ENCODE results near the gene TPGS1. TPM values are rescaled to one million over a fixed set of nuclear protein-coding genes. Genes with fewer than 3 reads are reported as not detected.

Gene TPGS1
- total RNA-seq, 3 donors from 2014 or later: 77.7 to 98.9 (median 77.7) TPM

GRCh38 chr19:510606-511100 is 3.4 kb downstream of the TPGS1 start:
- Histone ChIP-seq H3K27ac (peak overlapping the region; percentile 68 to 80), H3K27me3 (no peaks in the 10 kb centered on the region), H3K36me3 (no peaks in the 10 kb centered on the region), H3K4me3 (peak overlapping the region in 2 of 3 donors; percentile 5 to 37), H3K9me3 (no peaks in the 10 kb centered on the region), H3K4me1 (peaks cover 5 to 6% of the 10 kb centered on the region in 2 donors)
- TF ChIP-seq, protein P1, sequence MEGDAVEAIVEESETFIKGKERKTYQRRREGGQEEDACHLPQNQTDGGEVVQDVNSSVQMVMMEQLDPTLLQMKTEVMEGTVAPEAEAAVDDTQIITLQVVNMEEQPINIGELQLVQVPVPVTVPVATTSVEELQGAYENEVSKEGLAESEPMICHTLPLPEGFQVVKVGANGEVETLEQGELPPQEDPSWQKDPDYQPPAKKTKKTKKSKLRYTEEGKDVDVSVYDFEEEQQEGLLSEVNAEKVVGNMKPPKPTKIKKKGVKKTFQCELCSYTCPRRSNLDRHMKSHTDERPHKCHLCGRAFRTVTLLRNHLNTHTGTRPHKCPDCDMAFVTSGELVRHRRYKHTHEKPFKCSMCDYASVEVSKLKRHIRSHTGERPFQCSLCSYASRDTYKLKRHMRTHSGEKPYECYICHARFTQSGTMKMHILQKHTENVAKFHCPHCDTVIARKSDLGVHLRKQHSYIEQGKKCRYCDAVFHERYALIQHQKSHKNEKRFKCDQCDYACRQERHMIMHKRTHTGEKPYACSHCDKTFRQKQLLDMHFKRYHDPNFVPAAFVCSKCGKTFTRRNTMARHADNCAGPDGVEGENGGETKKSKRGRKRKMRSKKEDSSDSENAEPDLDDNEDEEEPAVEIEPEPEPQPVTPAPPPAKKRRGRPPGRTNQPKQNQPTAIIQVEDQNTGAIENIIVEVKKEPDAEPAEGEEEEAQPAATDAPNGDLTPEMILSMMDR (IDR thresholded peaks at IDR 0.05): peak; percentile 74 to 85 (median 82)
- TF ChIP-seq POLR2A (IDR thresholded peaks at IDR 0.05): no peak
- intact Hi-C loops (cut with DNase I; ENCODE audit: low total_unique reads): no loop called here
- no peak for DNase-seq (ENCODE audit: low spot score in 2 of 2)

- peak overlapping the region in 2 of 3 donors; percentile 5 to 37 for H3K4me3 ChIP-seq
- H3K9me3 ChIP-seq: no peaks in the 10 kb centered on the region
- no peak for DNase-seq (ENCODE audit: low spot score in 2 of 2)
- H3K36me3 ChIP-seq: no peaks in the 10 kb centered on the region
- peaks cover 5% of the 10 kb centered on the region in 2 donors for H3K4me1 ChIP-seq
- intact Hi-C loops (cut with DNase I; ENCODE audit: low total_unique reads): no loop called here
- peak overlapping the region; percentile 68 to 80 for H3K27ac ChIP-seq
- H3K27me3 ChIP-seq: no peaks in the 10 kb centered on the region
- no peak for TF ChIP-seq POLR2AphosphoS5 (IDR thresholded peaks at IDR 0.05)
- no peak for TF ChIP-seq POLR2A (IDR thresholded peaks at IDR 0.05)
- TF ChIP-seq, protein P1 (IDR thresholded peaks at IDR 0.05): no peak
These were observed 4.0 kb downstream of the TPGS1 start for GRCh38 chr19:511101-511851.

GRCh38 chr19:512547-513365 is 5.5 kb downstream of the TPGS1 start:
- Histone ChIP-seq H3K9me3 (no peaks in the 10 kb centered on the region), H3K4me1 (peaks cover 0 to 5% of the 10 kb centered on the region in 2 donors), H3K36me3 (no peaks in the 10 kb centered on the region), H3K27me3 (no peaks in the 10 kb centered on the region), H3K4me3 (no peak overlapping the region), H3K27ac (no peak overlapping the region)
- intact Hi-C loops (cut with DNase I; ENCODE audit: low total_unique reads): no loop called here
- no peak for DNase-seq (ENCODE audit: low spot score in 2 of 2)
- no peak for TF ChIP-seq POLR2AphosphoS5 (IDR thresholded peaks at IDR 0.05)
- TF ChIP-seq, protein P1 (IDR thresholded peaks at IDR 0.05): no peak
- no peak for TF ChIP-seq POLR2A (IDR thresholded peaks at IDR 0.05)

DNA sequence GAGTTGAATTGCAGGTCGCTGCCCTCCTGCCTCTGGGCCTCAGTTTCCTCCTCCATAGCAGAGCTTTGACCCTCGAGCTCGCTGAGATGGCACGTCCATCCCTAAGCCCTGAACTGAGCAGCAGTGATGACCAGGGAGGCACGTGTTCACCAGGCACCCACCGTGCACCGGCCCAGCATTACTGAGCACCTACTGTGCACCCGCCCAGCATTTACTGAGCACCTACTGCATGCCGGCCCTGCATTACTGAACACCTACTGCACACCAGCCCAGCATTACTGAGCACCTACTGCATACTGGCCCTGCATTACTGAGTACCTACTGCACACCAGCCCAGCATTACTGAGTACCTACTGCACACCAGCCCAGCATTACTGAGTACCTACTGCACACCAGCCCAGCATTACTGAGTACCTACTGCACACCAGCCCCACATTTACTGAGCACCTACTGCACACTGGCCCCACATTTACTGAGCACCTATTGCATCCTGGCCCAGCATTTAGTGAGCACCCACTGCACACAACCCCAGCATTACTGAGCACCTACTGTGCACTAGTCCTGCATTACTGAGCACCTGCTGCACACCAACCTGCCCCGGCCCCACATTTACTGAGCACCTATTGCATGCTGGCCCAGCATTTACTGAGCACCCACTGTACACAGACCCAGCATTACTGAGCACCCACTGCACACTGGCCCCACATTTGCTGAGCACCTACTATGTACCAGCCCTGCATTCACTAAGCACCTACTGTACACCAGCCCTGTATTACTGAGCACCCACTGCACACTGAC is 6.3 kb downstream of the TPGS1 start:
- Histone ChIP-seq H3K27me3 (no peaks in the 10 kb centered on the region), H3K9me3 (no peaks in the 10 kb centered on the region), H3K4me1 (peaks cover 0 to 5% of the 10 kb centered on the region in 2 donors), H3K36me3 (no peaks in the 10 kb centered on the region), H3K27ac (no peak overlapping the region), H3K4me3 (no peak overlapping the region)
- intact Hi-C loops (cut with DNase I; ENCODE audit: low total_unique reads): no loop called here
- TF ChIP-seq, protein P1 (IDR thresholded peaks at IDR 0.05): no peak
- DNase-seq (ENCODE audit: low spot score in 2 of 2): no peak

All from breast epithelium (tissue), 4 donors.